ENCODE measurements around the gene PRR19. TPM values are rescaled to one million over a fixed set of nuclear protein-coding genes. Genes with fewer than 3 reads are reported as not detected.
A peak's percentile ranks its signal among the peaks of the same experiment; 100 is the strongest.

The PRR19 gene
- total RNA-seq, 2 experiments from 2014 or later, result 0.40 to 1.4 TPM

- H3K9me2 ChIP-seq (ENCODE audit: insufficient read depth, low read length), result no peaks in the 10 kb centered on the region
- POLR2A ChIA-PET, result no interaction called here
- no peak for DNase-seq (ENCODE audit: low spot score)
- peak overlapping the region; percentile 93 for H3K4me2 ChIP-seq (ENCODE audit: low read length)
- H3K79me2 ChIP-seq (ENCODE audit: insufficient read depth, low read depth, low read length), result peaks cover 17% of the 10 kb centered on the region
- peaks cover 44% of the 10 kb centered on the region for H3K36me3 ChIP-seq (ENCODE audit: insufficient read depth, low read length)
- peaks cover 46% of the 10 kb centered on the region for H3K4me1 ChIP-seq (ENCODE audit: insufficient read depth, low read length, poor library complexity, severe bottlenecking)
- H3K4me3 ChIP-seq (ENCODE audit: low read depth, low read length, poor library complexity, severe bottlenecking), result peak overlapping the region; percentile 89
- no peak overlapping the region for H2AFZ ChIP-seq (ENCODE audit: low read length)
- H3K9me3 ChIP-seq (ENCODE audit: low read length), result no peaks in the 10 kb centered on the region
- H3K27ac ChIP-seq (ENCODE audit: low read depth, low read length, poor library complexity, severe bottlenecking), result peak overlapping the region; percentile 70
- no peak for TF ChIP-seq EZH2phosphoT487 (IDR thresholded peaks at IDR 0.05; ENCODE audit: borderline replicate concordance, low read depth, low read length)
- TF ChIP-seq, protein P1, sequence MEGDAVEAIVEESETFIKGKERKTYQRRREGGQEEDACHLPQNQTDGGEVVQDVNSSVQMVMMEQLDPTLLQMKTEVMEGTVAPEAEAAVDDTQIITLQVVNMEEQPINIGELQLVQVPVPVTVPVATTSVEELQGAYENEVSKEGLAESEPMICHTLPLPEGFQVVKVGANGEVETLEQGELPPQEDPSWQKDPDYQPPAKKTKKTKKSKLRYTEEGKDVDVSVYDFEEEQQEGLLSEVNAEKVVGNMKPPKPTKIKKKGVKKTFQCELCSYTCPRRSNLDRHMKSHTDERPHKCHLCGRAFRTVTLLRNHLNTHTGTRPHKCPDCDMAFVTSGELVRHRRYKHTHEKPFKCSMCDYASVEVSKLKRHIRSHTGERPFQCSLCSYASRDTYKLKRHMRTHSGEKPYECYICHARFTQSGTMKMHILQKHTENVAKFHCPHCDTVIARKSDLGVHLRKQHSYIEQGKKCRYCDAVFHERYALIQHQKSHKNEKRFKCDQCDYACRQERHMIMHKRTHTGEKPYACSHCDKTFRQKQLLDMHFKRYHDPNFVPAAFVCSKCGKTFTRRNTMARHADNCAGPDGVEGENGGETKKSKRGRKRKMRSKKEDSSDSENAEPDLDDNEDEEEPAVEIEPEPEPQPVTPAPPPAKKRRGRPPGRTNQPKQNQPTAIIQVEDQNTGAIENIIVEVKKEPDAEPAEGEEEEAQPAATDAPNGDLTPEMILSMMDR (conservative IDR thresholded peaks at IDR 0.05; ENCODE audit: low read length), result no peak
- BruUV-seq (replicated peaks), result no TSS peak
- CTCF ChIA-PET (ENCODE audit: unreplicated experiment), result no interaction called here
- intact Hi-C loops (cut with micrococcal nuclease; ENCODE audit: unreplicated experiment), result loop anchor here (1.0 to 10.0 kb wide), 2 partner anchors 16 to 421 kb away; partner anchors contain the start of genes PAFAH1B3, PRR19 and RPS19
- peaks cover 10% of the 10 kb centered on the region; the same call in 1 of the 2 replicates for H4K20me1 ChIP-seq (ENCODE audit: insufficient read depth, low read length)
Measured at GRCh38 chr19:42285988-42286348, 16.0 kb upstream of the PRR19 start.

DNA sequence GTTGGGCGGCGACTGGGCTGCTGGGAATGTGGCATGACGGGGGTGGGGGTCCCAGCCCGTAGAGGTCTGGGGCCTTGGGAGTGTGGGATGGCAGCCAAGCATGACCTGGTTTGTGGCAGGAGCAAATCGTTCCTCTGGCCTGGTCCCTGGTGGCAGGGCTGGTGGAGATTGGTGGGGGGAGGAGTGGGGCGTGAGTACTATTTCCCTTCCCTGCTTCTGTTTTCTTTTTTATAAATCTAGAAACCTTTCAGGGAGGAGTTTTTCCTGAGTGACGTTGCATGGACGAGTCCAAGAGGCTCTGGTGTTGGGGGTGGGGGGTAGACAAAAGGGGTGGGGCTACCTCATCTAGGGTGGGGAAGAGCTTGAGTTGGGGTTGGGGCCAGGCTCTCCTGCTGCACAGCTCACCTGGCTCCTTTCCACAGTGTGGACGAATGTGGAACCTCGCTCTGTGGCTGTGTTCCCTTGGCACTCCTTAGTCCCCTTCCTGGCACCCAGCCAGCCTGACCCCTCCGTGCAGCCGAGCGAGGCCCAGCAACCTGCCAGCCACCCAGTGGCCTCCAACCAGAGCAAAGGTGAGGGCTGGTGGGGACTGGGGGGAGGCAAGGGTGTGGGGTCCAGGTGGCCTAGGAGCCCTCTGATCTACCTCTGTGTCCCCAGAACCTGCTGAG lies 15.4 kb upstream of the PRR19 start:
- intact Hi-C loops (cut with micrococcal nuclease; ENCODE audit: unreplicated experiment), result loop anchor here (1.0 to 10.0 kb wide), 2 partner anchors 16 to 422 kb away; partner anchors contain the start of genes PAFAH1B3, PRR19 and RPS19
- peak; percentile 79 for DNase-seq (ENCODE audit: low spot score)
- POLR2A ChIA-PET, result no interaction called here
- Histone ChIP-seq H3K9me2 (ENCODE audit: insufficient read depth, low read length) (no peaks in the 10 kb centered on the region), H2AFZ (ENCODE audit: low read length) (no peak overlapping the region), H3K4me1 (ENCODE audit: insufficient read depth, low read length, poor library complexity, severe bottlenecking) (peaks cover 41% of the 10 kb centered on the region), H3K27ac (ENCODE audit: low read depth, low read length, poor library complexity, severe bottlenecking) (peak overlapping the region; percentile 70), H3K4me2 (ENCODE audit: low read length) (peak overlapping the region; percentile 93), H3K9me3 (ENCODE audit: low read length) (no peaks in the 10 kb centered on the region), H3K79me2 (ENCODE audit: insufficient read depth, low read depth, low read length) (peaks cover 17% of the 10 kb centered on the region), H3K4me3 (ENCODE audit: low read depth, low read length, poor library complexity, severe bottlenecking) (peak overlapping the region; percentile 89), H3K36me3 (ENCODE audit: insufficient read depth, low read length) (peaks cover 49% of the 10 kb centered on the region), H4K20me1 (ENCODE audit: insufficient read depth, low read length) (peaks cover 10% of the 10 kb centered on the region; the same call in 1 of the 2 replicates)
- CTCF ChIA-PET (ENCODE audit: unreplicated experiment), result no interaction called here
- no TSS peak for BruUV-seq (replicated peaks)
- TF ChIP-seq EZH2phosphoT487 (IDR thresholded peaks at IDR 0.05; ENCODE audit: borderline replicate concordance, low read depth, low read length), result no peak
- TF ChIP-seq, protein P1 (conservative IDR thresholded peaks at IDR 0.05; ENCODE audit: low read length), result no peak
